Keratinocyte (primary cell): ENCODE data around the gene SBNO2. TPM values are rescaled to one million over a fixed set of nuclear protein-coding genes. Genes with fewer than 3 reads are reported as not detected.

ENCODE experiments used
- DNase-seq: peaks from one replicate; pipeline ENCODE4 v3.0.0-alpha.2; 2011; ENCODE audit warnings: low read depth, missing footprints, low spot score
- FAIRE-seq: peaks from 2 replicates; lab custom pipeline; 2011; peaks lifted over from hg19 to GRCh38; lab: Jason Lieb, UNC
- H2AFZ ChIP-seq: 2 replicates; pipeline ENCODE4 v1.6.0; 2012; ENCODE audit warnings: low read length, control low read depth, inconsistent platforms; ENCODE audit not compliant: control insufficient read depth
- H3K27ac ChIP-seq: 2 replicates; pipeline ENCODE4 v1.5.1; 2011; ENCODE audit warnings: low read length; ENCODE audit not compliant: control insufficient read depth, insufficient read depth
- H3K27me3 ChIP-seq: 3 replicates; pipeline ENCODE4 v1.6.0; 2011; ENCODE audit warnings: low read length; ENCODE audit not compliant: control insufficient read depth, insufficient read depth; ENCODE audit errors: extremely low read depth
- H3K36me3 ChIP-seq, 2 experiments: 2 replicates in 1 of 2; 3 replicates in 1 of 2; pipeline ENCODE4 v1.5.1; 2011; ENCODE audit warnings: low read length in 2 of 2, mild to moderate bottlenecking in 1 of 2; ENCODE audit not compliant: control insufficient read depth in 2 of 2, insufficient read depth in 2 of 2; ENCODE audit errors: extremely low read depth in 1 of 2
- H3K4me1 ChIP-seq: 3 replicates; pipeline ENCODE4 v1.5.1; 2011; ENCODE audit warnings: low read length; ENCODE audit not compliant: control insufficient read depth, insufficient read depth; ENCODE audit errors: extremely low read depth
- H3K4me2 ChIP-seq: 3 replicates; pipeline ENCODE4 v1.6.0; 2011; ENCODE audit warnings: low read depth, low read length; ENCODE audit not compliant: control insufficient read depth, insufficient read depth; ENCODE audit errors: extremely low read depth
- H3K4me3 ChIP-seq, 3 experiments: fragments of 200-600 bp in 1 of 3; sonication (generic) in 1 of 3; 2 replicates in 2 of 3; 3 replicates in 1 of 3; pipeline ENCODE4 v1.5.1; 2011 to 2016; ENCODE audit warnings: low read length in 3 of 3, mild to moderate bottlenecking in 3 of 3, control low read depth in 2 of 3, inconsistent platforms in 1 of 3, low read depth in 1 of 3, mixed read lengths in 1 of 3, mixed run types in 1 of 3, moderate library complexity in 1 of 3; ENCODE audit not compliant: control insufficient read depth in 2 of 3, insufficient read depth in 2 of 3; ENCODE audit errors: extremely low read depth in 1 of 3
- H3K79me2 ChIP-seq: 2 replicates; pipeline ENCODE4 v1.6.0; 2012; ENCODE audit warnings: low read length; ENCODE audit not compliant: control insufficient read depth, insufficient read depth
- H3K9ac ChIP-seq: 3 replicates; pipeline ENCODE4 v1.6.0; 2011; ENCODE audit warnings: low read length; ENCODE audit not compliant: control insufficient read depth, insufficient read depth; ENCODE audit errors: extremely low read depth
- H3K9me1 ChIP-seq: 3 replicates; pipeline ENCODE4 v1.6.0; 2011; ENCODE audit warnings: low read length; ENCODE audit not compliant: control insufficient read depth, insufficient read depth; ENCODE audit errors: extremely low read depth
- H3K9me3 ChIP-seq: 2 replicates; pipeline ENCODE4 v1.5.1; 2012; ENCODE audit warnings: low read depth, low read length; ENCODE audit not compliant: control insufficient read depth
- H4K20me1 ChIP-seq: 3 replicates; pipeline ENCODE4 v1.6.0; 2011; ENCODE audit warnings: low read length; ENCODE audit not compliant: control insufficient read depth, insufficient read depth; ENCODE audit errors: extremely low read depth
- EZH2 ChIP-seq: IDR thresholded peaks from one replicate; pipeline ENCODE4 v1.6.1; 2012; ENCODE audit warnings: inconsistent platforms, mild to moderate bottlenecking, low read length, moderate library complexity
- dilution Hi-C: fragments of 300-500 bp; cut with MboI; formaldehyde crosslinking; loops from one replicate; pipeline ENCODE4 v1.7.0; 2020; ENCODE audit warnings: low sequenced_read_pairs; ENCODE audit not compliant: extremely low pct_ligation_motif_present
- polyA plus RNA-seq, 5 experiments: library from polyadenylated mRNA; depleted of rRNA in 3 of 5; stranded (reverse) in 3 of 5; stranded (forward) in 1 of 5; unstranded in 1 of 5; fragments of >200 nt; gene quantifications; 1 replicate in 1 of 5; 2 replicates in 3 of 5; 3 replicates in 1 of 5; pipeline versions ENCODE4 v1.2.1 to v1.2.3, GENCODE V29; 2011 to 2012; ENCODE audit warnings: missing spikeins in 2 of 5, low read depth in 1 of 5, low replicate concordance in 1 of 5
- TF ChIP-seq, protein P1 (sequence below), 3 experiments: IDR thresholded peaks in 1 of 3; conservative IDR thresholded peaks in 1 of 3; optimal IDR thresholded peaks in 1 of 3; 2 replicates in 2 of 3; 3 replicates in 1 of 3; pipeline versions ENCODE3 to v1.5.1; 2011; ENCODE audit warnings: low read length in 3 of 3, mild to moderate bottlenecking in 3 of 3, moderate library complexity in 2 of 3, control low read depth in 1 of 3, inconsistent platforms in 1 of 3; ENCODE audit not compliant: insufficient read depth in 2 of 3; ENCODE audit errors: extremely low read depth in 1 of 3

SBNO2 gene
- polyA plus RNA-seq, 1 donor (not counting 4 experiments of a cell fraction or from before 2014, with no cell fraction given), result 10.9 TPM

GRCh38 chr19:1101337-1101698, 72.8 kb downstream of the SBNO2 start:
- dilution Hi-C loops, result no loop called here
- peak overlapping the region; percentile 66 for H3K4me2 ChIP-seq
- no peak overlapping the region for H3K4me3 ChIP-seq
- TF ChIP-seq, protein P1, sequence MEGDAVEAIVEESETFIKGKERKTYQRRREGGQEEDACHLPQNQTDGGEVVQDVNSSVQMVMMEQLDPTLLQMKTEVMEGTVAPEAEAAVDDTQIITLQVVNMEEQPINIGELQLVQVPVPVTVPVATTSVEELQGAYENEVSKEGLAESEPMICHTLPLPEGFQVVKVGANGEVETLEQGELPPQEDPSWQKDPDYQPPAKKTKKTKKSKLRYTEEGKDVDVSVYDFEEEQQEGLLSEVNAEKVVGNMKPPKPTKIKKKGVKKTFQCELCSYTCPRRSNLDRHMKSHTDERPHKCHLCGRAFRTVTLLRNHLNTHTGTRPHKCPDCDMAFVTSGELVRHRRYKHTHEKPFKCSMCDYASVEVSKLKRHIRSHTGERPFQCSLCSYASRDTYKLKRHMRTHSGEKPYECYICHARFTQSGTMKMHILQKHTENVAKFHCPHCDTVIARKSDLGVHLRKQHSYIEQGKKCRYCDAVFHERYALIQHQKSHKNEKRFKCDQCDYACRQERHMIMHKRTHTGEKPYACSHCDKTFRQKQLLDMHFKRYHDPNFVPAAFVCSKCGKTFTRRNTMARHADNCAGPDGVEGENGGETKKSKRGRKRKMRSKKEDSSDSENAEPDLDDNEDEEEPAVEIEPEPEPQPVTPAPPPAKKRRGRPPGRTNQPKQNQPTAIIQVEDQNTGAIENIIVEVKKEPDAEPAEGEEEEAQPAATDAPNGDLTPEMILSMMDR (optimal IDR thresholded peaks at IDR 0.05 in 1 of 3, IDR thresholded peaks at IDR 0.05 in 1 of 3, conservative IDR thresholded peaks at IDR 0.05 in 1 of 3; ENCODE audit: extremely low read depth in 1 of 3, insufficient read depth in 2 of 3, low read length in 3 of 3), result no peak
- no peak for TF ChIP-seq EZH2
- H4K20me1 ChIP-seq, result no peaks in the 10 kb centered on the region
- peaks cover 36% of the 10 kb centered on the region for H3K4me1 ChIP-seq
- FAIRE-seq, result no peak
- H3K9me1 ChIP-seq, result no peaks in the 10 kb centered on the region
- DNase-seq, result no peak
- peak overlapping the region; percentile 65 for H3K9ac ChIP-seq
- peaks cover 3% of the 10 kb centered on the region in 2 experiments for H3K36me3 ChIP-seq
- H3K27me3 ChIP-seq, result no peaks in the 10 kb centered on the region
- peaks cover 2% of the 10 kb centered on the region for H3K79me2 ChIP-seq
- H3K27ac ChIP-seq, result peak overlapping the region; percentile 91
- no peak overlapping the region for H2AFZ ChIP-seq
- H3K9me3 ChIP-seq, result peaks cover 2% of the 10 kb centered on the region

DNA sequence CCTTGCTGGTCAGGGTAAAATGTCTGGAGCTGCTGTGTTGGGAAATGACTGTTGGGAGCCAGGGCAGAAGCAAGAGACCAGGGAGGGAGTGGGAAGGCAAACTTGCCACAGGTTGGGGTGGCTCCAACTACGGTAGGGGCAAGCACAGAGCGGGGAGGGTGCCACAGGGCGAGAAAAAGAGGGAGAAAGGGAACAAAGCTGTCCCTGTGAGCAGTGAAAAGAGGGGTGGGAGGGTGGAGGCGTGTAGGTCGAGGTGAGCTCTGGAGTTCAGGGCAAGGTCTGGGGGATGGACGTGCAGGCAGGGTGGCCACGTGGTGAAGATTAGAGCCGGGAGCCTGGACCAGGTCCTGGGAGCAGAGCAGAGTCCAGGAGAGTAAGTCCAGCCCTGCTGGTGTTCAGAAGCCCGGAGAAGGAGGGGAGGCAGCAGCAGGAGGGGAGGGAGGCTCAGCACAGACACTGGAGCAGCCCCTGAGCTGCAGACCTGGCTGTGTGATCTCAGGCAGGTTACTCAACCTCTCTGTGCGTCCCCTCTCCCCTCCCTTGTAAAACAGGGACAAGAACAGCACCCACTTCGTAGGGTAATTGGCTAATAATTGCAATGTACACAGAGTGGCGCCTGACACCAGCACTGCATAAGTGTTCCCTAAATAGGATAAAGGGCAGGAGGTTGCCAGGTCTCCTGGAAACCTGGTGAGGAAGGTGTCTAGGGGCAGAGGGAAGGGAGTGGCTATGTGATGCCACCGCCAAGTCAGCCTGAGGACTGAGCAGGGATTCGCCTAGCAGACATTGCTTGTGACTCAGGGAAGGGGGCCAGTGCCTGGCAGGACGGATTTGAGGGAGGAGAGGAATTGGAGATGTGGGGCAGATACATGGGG, 75.7 kb downstream of the SBNO2 start:
- Histone ChIP-seq H3K9me3 (peaks cover 2% of the 10 kb centered on the region), H3K9ac (peak overlapping the region; percentile 28), H4K20me1 (no peaks in the 10 kb centered on the region), H2AFZ (no peak overlapping the region), H3K36me3 (no peaks in the 10 kb centered on the region), H3K9me1 (no peaks in the 10 kb centered on the region), H3K4me2 (no peak overlapping the region), H3K4me3 (no peak overlapping the region), H3K27ac (peak overlapping the region; percentile 54), H3K4me1 (peaks cover 37% of the 10 kb centered on the region), H3K27me3 (no peaks in the 10 kb centered on the region), H3K79me2 (peaks cover 17% of the 10 kb centered on the region)
- TF ChIP-seq, protein P1 (optimal IDR thresholded peaks at IDR 0.05 in 1 of 3, IDR thresholded peaks at IDR 0.05 in 1 of 3, conservative IDR thresholded peaks at IDR 0.05 in 1 of 3; ENCODE audit: extremely low read depth in 1 of 3, insufficient read depth in 2 of 3, low read length in 3 of 3), result peak in 1 of 3 experiments; percentile 41
- no peak for TF ChIP-seq EZH2
- dilution Hi-C loops, result no loop called here
- DNase-seq, result no peak
- no peak for FAIRE-seq
